ENCODE measurements around the gene CELF2.

The CELF2 gene

GRCh38 chr10:11223507-11224140, 206.0 kb downstream of the CELF2 start:
- Histone ChIP-seq H3K4me3 (ENCODE audit: low read length in 2 of 2) (no peak overlapping the region), H3K36me3 (ENCODE audit: control insufficient read depth in 2 of 2, insufficient read depth in 2 of 2, low read length in 2 of 2) (peaks cover 0 to 6% of the 10 kb centered on the region in 2 donors), H3K27me3 (ENCODE audit: control insufficient read depth in 2 of 2, insufficient read depth in 2 of 2, low read length in 2 of 2) (no peaks in the 10 kb centered on the region), H3K9me3 (ENCODE audit: control insufficient read depth in 2 of 2, low read length in 2 of 2) (no peaks in the 10 kb centered on the region), H3K27ac (ENCODE audit: low read depth in 2 of 2, low read length in 2 of 2) (no peak overlapping the region), H3K4me1 (ENCODE audit: control insufficient read depth in 2 of 2, insufficient read depth in 2 of 2, low read length in 2 of 2) (peaks cover 8 to 9% of the 10 kb centered on the region in 2 donors), H3K9ac (ENCODE audit: low read depth in 1 of 2, low read length in 2 of 2) (no peak overlapping the region)

GRCh38 chr10:11224321-11224720, 206.6 kb downstream of the CELF2 start:
- Histone ChIP-seq H3K27ac (ENCODE audit: low read depth in 2 of 2, low read length in 2 of 2) (no peak overlapping the region), H3K9ac (ENCODE audit: low read depth in 1 of 2, low read length in 2 of 2) (no peak overlapping the region), H3K9me3 (ENCODE audit: control insufficient read depth in 2 of 2, low read length in 2 of 2) (no peaks in the 10 kb centered on the region), H3K4me1 (ENCODE audit: control insufficient read depth in 2 of 2, insufficient read depth in 2 of 2, low read length in 2 of 2) (peaks cover 8 to 9% of the 10 kb centered on the region in 2 donors), H3K27me3 (ENCODE audit: control insufficient read depth in 2 of 2, insufficient read depth in 2 of 2, low read length in 2 of 2) (no peaks in the 10 kb centered on the region), H3K4me3 (ENCODE audit: low read length in 2 of 2) (no peak overlapping the region), H3K36me3 (ENCODE audit: control insufficient read depth in 2 of 2, insufficient read depth in 2 of 2, low read length in 2 of 2) (peaks cover 0 to 6% of the 10 kb centered on the region in 2 donors)

GRCh38 chr10:11224792-11225416, 207.2 kb downstream of the CELF2 start:
- peaks cover 0 to 3% of the 10 kb centered on the region in 2 donors for H3K36me3 ChIP-seq (ENCODE audit: control insufficient read depth in 2 of 2, insufficient read depth in 2 of 2, low read length in 2 of 2)
- no peak overlapping the region for H3K9ac ChIP-seq (ENCODE audit: low read depth in 1 of 2, low read length in 2 of 2)
- H3K4me3 ChIP-seq (ENCODE audit: low read length in 2 of 2) = no peak overlapping the region
- peaks cover 8 to 9% of the 10 kb centered on the region in 2 donors for H3K4me1 ChIP-seq (ENCODE audit: control insufficient read depth in 2 of 2, insufficient read depth in 2 of 2, low read length in 2 of 2)
- H3K27ac ChIP-seq (ENCODE audit: low read depth in 2 of 2, low read length in 2 of 2) = no peak overlapping the region
- H3K9me3 ChIP-seq (ENCODE audit: control insufficient read depth in 2 of 2, low read length in 2 of 2) = no peaks in the 10 kb centered on the region
- H3K27me3 ChIP-seq (ENCODE audit: control insufficient read depth in 2 of 2, insufficient read depth in 2 of 2, low read length in 2 of 2) = no peaks in the 10 kb centered on the region

- Histone ChIP-seq H3K9me3 (ENCODE audit: control insufficient read depth in 2 of 2, low read length in 2 of 2) (no peaks in the 10 kb centered on the region), H3K36me3 (ENCODE audit: control insufficient read depth in 2 of 2, insufficient read depth in 2 of 2, low read length in 2 of 2) (peaks cover 0 to 2% of the 10 kb centered on the region in 2 donors), H3K4me3 (ENCODE audit: low read length in 2 of 2) (no peak overlapping the region), H3K9ac (ENCODE audit: low read depth in 1 of 2, low read length in 2 of 2) (no peak overlapping the region), H3K4me1 (ENCODE audit: control insufficient read depth in 2 of 2, insufficient read depth in 2 of 2, low read length in 2 of 2) (peaks cover 8 to 9% of the 10 kb centered on the region in 2 donors), H3K27me3 (ENCODE audit: control insufficient read depth in 2 of 2, insufficient read depth in 2 of 2, low read length in 2 of 2) (no peaks in the 10 kb centered on the region), H3K27ac (ENCODE audit: low read depth in 2 of 2, low read length in 2 of 2) (peak overlapping the region; percentile 30 to 56)
Observed at GRCh38 chr10:11225935-11226334, 208.3 kb downstream of the CELF2 start.

- Histone ChIP-seq H3K4me3 (ENCODE audit: low read length in 2 of 2) (no peak overlapping the region), H3K9ac (ENCODE audit: low read depth in 1 of 2, low read length in 2 of 2) (no peak overlapping the region), H3K36me3 (ENCODE audit: control insufficient read depth in 2 of 2, insufficient read depth in 2 of 2, low read length in 2 of 2) (no peaks in the 10 kb centered on the region), H3K27me3 (ENCODE audit: control insufficient read depth in 2 of 2, insufficient read depth in 2 of 2, low read length in 2 of 2) (no peaks in the 10 kb centered on the region), H3K27ac (ENCODE audit: low read depth in 2 of 2, low read length in 2 of 2) (peak overlapping the region in 1 of 2 donors; percentile 56), H3K9me3 (ENCODE audit: control insufficient read depth in 2 of 2, low read length in 2 of 2) (no peaks in the 10 kb centered on the region), H3K4me1 (ENCODE audit: control insufficient read depth in 2 of 2, insufficient read depth in 2 of 2, low read length in 2 of 2) (peaks cover 8 to 9% of the 10 kb centered on the region in 2 donors)
Observed at GRCh38 chr10:11227103-11227502, 209.4 kb downstream of the CELF2 start.

GRCh38 chr10:11229893-11230292, 212.2 kb downstream of the CELF2 start:
- peaks cover 3 to 5% of the 10 kb centered on the region in 2 donors for H3K36me3 ChIP-seq (ENCODE audit: control insufficient read depth in 2 of 2, insufficient read depth in 2 of 2, low read length in 2 of 2)
- no peak overlapping the region for H3K27ac ChIP-seq (ENCODE audit: low read depth in 2 of 2, low read length in 2 of 2)
- no peak overlapping the region for H3K9ac ChIP-seq (ENCODE audit: low read depth in 1 of 2, low read length in 2 of 2)
- no peak overlapping the region for H3K4me3 ChIP-seq (ENCODE audit: low read length in 2 of 2)
- no peaks in the 10 kb centered on the region for H3K9me3 ChIP-seq (ENCODE audit: control insufficient read depth in 2 of 2, low read length in 2 of 2)
- H3K4me1 ChIP-seq (ENCODE audit: control insufficient read depth in 2 of 2, insufficient read depth in 2 of 2, low read length in 2 of 2) = peaks cover 8 to 12% of the 10 kb centered on the region in 2 donors
- no peaks in the 10 kb centered on the region for H3K27me3 ChIP-seq (ENCODE audit: control insufficient read depth in 2 of 2, insufficient read depth in 2 of 2, low read length in 2 of 2)

- Histone ChIP-seq H3K27me3 (ENCODE audit: control insufficient read depth in 2 of 2, insufficient read depth in 2 of 2, low read length in 2 of 2) (no peaks in the 10 kb centered on the region), H3K36me3 (ENCODE audit: control insufficient read depth in 2 of 2, insufficient read depth in 2 of 2, low read length in 2 of 2) (peaks cover 3 to 5% of the 10 kb centered on the region in 2 donors), H3K9ac (ENCODE audit: low read depth in 1 of 2, low read length in 2 of 2) (no peak overlapping the region), H3K9me3 (ENCODE audit: control insufficient read depth in 2 of 2, low read length in 2 of 2) (no peaks in the 10 kb centered on the region), H3K27ac (ENCODE audit: low read depth in 2 of 2, low read length in 2 of 2) (no peak overlapping the region), H3K4me3 (ENCODE audit: low read length in 2 of 2) (no peak overlapping the region), H3K4me1 (ENCODE audit: control insufficient read depth in 2 of 2, insufficient read depth in 2 of 2, low read length in 2 of 2) (peaks cover 8 to 14% of the 10 kb centered on the region in 2 donors)
Observed at GRCh38 chr10:11230498-11231167, 213.0 kb downstream of the CELF2 start.

- H3K9ac ChIP-seq (ENCODE audit: low read depth in 1 of 2, low read length in 2 of 2) = no peak overlapping the region
- no peak overlapping the region for H3K4me3 ChIP-seq (ENCODE audit: low read length in 2 of 2)
- H3K4me1 ChIP-seq (ENCODE audit: control insufficient read depth in 2 of 2, insufficient read depth in 2 of 2, low read length in 2 of 2) = peaks cover 8 to 11% of the 10 kb centered on the region in 2 donors
- no peak overlapping the region for H3K27ac ChIP-seq (ENCODE audit: low read depth in 2 of 2, low read length in 2 of 2)
- H3K27me3 ChIP-seq (ENCODE audit: control insufficient read depth in 2 of 2, insufficient read depth in 2 of 2, low read length in 2 of 2) = no peaks in the 10 kb centered on the region
- H3K36me3 ChIP-seq (ENCODE audit: control insufficient read depth in 2 of 2, insufficient read depth in 2 of 2, low read length in 2 of 2) = peaks cover 3 to 5% of the 10 kb centered on the region in 2 donors
- H3K9me3 ChIP-seq (ENCODE audit: control insufficient read depth in 2 of 2, low read length in 2 of 2) = no peaks in the 10 kb centered on the region
Observed at GRCh38 chr10:11231285-11231684, 213.6 kb downstream of the CELF2 start.

- Histone ChIP-seq H3K27ac (ENCODE audit: low read depth in 2 of 2, low read length in 2 of 2) (no peak overlapping the region), H3K36me3 (ENCODE audit: control insufficient read depth in 2 of 2, insufficient read depth in 2 of 2, low read length in 2 of 2) (peaks cover 3 to 5% of the 10 kb centered on the region in 2 donors), H3K4me1 (ENCODE audit: control insufficient read depth in 2 of 2, insufficient read depth in 2 of 2, low read length in 2 of 2) (peaks cover 1 to 7% of the 10 kb centered on the region in 2 donors), H3K27me3 (ENCODE audit: control insufficient read depth in 2 of 2, insufficient read depth in 2 of 2, low read length in 2 of 2) (no peaks in the 10 kb centered on the region), H3K9ac (ENCODE audit: low read depth in 1 of 2, low read length in 2 of 2) (no peak overlapping the region), H3K4me3 (ENCODE audit: low read length in 2 of 2) (no peak overlapping the region), H3K9me3 (ENCODE audit: control insufficient read depth in 2 of 2, low read length in 2 of 2) (no peaks in the 10 kb centered on the region)
Observed at GRCh38 chr10:11232222-11232961, 214.7 kb downstream of the CELF2 start.

All from mucosa of rectum (tissue), 2 donors.